OCI-LY1 (cell line): ENCODE data around the gene LARP4B.

Source experiments
- CTCF ChIP-seq: fragments of 200-600 bp; sonication (generic), shearing (Covaris generic); IDR thresholded peaks from 2 replicates; pipeline ENCODE4 v1.5.1; 2017; ENCODE audit warnings: mild to moderate bottlenecking, antibody characterized with exemption, low read length, moderate library complexity, mixed read lengths
- EZH2 ChIP-seq: fragments of 200-600 bp; sonication (generic), shearing (Covaris generic); IDR thresholded peaks from 2 replicates; pipeline ENCODE4 v1.8.0; 2017; ENCODE audit warnings: borderline replicate concordance, mixed run types, mild to moderate bottlenecking, antibody characterized with exemption, low read length, moderate library complexity, mixed read lengths

- TF ChIP-seq CTCF (no peak), EZH2 (no peak)
Measured at GRCh38 chr10:869171-869570, 62.3 kb downstream of the LARP4B start.
